ENCODE results near the gene MAEA.

GRCh38 chr4:1241936-1242505 lies 47.7 kb upstream of the MAEA start:
- TF ChIP-seq ZFP30 (CRISPR knock-in tag; IDR thresholded peaks at IDR 0.05) (no peak), ZNF70 (CRISPR knock-in tag; IDR thresholded peaks at IDR 0.05) (no peak), SNAI2 (CRISPR knock-in tag; IDR thresholded peaks at IDR 0.05) (no peak), ZNF565 (CRISPR knock-in tag; conservative IDR thresholded peaks at IDR 0.05; ENCODE audit: low read depth) (no peak), ZC3H10 (CRISPR knock-in tag; IDR thresholded peaks at IDR 0.05) (no peak), ZNF8 (CRISPR knock-in tag; IDR thresholded peaks at IDR 0.05) (no peak), ZFP3 (CRISPR knock-in tag; IDR thresholded peaks at IDR 0.05) (no peak), BACH2 (CRISPR knock-in tag; IDR thresholded peaks at IDR 0.05; ENCODE audit: borderline replicate concordance) (no peak), PATZ1 (CRISPR knock-in tag; IDR thresholded peaks at IDR 0.05; ENCODE audit: borderline replicate concordance) (no peak), ARNTL (CRISPR knock-in tag; IDR thresholded peaks at IDR 0.05; ENCODE audit: borderline replicate concordance, low read depth) (no peak), PPARA (CRISPR knock-in tag; IDR thresholded peaks at IDR 0.05; ENCODE audit: borderline replicate concordance) (no peak), CSRNP3 (CRISPR knock-in tag; IDR thresholded peaks at IDR 0.05) (no peak)

All from SK-N-SH treated with all-trans-retinoic acid at 6 μM for 48 hours (cell line).